T47D (cell line): ENCODE measurements around the gene GPR17.

Experiments used
- DNase-seq, 2 experiments: peaks; one replicate each; pipeline versions ENCODE4 v3.0.0 to v3.0.0-alpha.2; 2011 to 2012; ENCODE audit warnings: low read depth in 1 of 2, low spot score in 1 of 2
- JUND ChIP-seq: IDR thresholded peaks from 2 replicates; pipeline ENCODE4 v1.6.1; 2012; ENCODE audit warnings: low read depth
- in situ Hi-C: cut with HindIII; loops from 2 replicates; pipeline ENCODE4 v1.10.0; 2016; ENCODE audit warnings: low sequenced_read_pairs, low pct_unique_long_range_greater_than_20kb

The GPR17 gene

GRCh38 chr2:127619877-127620705 lies 25.9 kb upstream of the GPR17 start:
- DNase-seq, result no peak

GRCh38 chr2:127620866-127621265 lies 25.1 kb upstream of the GPR17 start:
- in situ Hi-C loops, result no loop called here
- DNase-seq, result no peak
- no peak for TF ChIP-seq JUND

More at GRCh38 chr2:127619877-127620705, 25.9 kb upstream of the GPR17 start:
- in situ Hi-C loops, result no loop called here
- no peak for TF ChIP-seq JUND

DNA sequence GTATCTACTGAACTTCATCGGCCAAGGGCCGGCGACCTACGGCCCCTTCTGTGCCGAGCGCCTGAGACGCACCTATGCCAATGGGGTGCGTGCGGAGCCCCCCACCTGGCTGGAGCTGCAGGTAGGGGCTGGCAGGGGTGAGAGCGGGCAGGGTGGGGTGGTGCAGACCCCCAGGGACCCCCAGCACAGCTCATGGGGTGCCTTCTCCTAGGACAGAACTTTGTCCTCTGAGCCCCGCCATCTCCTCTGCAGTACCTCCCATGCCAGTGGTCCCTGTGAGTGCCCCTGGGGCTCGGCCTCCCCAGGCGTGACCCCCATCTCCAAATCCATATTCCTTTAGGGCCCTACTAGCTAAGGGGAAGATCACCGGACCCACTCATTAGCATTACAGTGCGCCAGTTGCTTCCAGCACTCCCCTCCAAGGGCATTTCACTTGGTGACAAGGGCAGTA lies 23.9 kb upstream of the GPR17 start:
- no peak for DNase-seq
- no peak for TF ChIP-seq JUND
- in situ Hi-C loops, result no loop called here

DNA sequence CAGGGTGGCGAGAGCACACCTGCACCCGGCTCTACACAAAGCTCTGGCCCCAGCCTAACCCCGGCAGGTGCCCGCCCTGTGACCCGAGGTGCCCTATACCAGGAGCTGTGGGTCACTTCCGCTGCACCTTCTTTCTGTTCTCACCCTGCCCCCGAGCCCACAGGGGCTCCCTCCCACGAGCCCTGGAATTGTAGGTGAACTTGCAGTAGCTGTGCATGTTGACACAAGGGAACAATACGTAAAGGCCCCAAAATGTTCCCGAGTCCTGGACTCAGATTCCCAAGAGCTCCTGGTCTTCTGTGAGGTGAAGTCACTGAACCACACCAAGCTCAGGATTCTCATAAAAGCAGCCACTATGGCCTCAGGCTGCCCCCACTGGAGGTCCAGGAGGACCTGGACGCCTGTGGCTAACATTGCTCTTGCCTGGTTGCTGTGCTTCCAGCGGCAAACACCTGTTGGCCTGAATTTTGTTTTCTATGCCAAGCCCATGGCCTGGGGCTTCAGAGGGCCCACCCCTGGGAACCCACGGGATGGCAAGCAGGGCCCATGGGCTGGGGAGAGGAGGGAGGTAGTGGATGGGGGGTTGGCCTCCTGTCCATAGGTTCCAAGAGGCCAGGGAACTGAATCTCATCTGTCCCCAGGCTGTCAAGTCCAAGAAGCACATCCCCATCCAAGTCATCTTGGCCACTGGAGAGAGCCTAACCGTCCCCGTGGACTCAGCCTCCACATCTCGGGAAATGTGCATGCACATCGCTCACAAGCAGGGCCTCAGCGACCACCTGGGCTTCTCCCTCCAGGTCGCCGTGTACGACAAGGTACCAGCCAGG lies 23.2 kb upstream of the GPR17 start:
- no peak for DNase-seq
- TF ChIP-seq JUND, result no peak
- in situ Hi-C loops, result no loop called here

DNA sequence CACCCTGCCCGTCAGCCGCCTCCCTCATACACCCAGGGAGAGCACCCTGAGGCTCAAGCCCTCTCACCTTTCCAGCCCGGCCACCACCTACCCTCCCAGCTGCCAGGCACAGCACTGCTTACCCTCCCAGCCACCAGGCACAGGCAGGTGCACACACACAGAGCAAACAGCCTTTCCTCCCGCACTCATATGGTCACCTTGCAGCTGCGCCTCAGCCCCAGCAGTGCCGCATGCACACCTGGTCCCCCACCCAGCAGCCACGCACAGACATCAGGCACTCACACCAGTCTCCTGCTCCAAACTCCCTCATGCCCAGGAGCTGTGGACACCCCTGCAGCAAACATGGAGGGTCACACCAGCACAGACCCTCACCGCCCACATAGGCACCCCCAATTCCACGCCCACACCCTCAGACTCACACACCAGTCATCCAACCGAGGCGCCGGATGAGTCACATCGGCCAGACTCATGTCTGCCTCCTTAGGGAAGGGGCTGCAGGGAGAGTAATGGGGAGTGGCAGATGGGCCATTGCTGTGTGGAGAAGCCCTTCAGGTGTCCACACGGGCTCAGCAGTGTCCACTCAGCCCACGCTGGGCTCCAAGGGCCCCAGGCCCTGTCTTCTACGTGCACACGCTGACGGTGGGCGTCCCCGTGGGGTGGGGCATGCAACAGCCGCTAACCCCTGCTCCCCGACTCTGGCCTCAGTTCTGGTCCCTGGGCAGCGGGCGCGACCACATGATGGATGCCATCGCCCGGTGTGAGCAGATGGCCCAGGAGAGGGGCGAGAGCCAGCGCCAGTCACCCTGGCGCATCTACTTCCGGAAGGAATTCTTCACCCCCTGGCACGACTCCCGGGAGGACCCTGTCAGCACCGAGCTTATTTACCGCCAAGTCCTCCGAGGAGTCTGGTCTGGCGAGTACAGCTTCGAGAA lies 22.3 kb upstream of the GPR17 start:
- in situ Hi-C loops, result no loop called here
- no peak for DNase-seq
- TF ChIP-seq JUND, result no peak

DNA sequence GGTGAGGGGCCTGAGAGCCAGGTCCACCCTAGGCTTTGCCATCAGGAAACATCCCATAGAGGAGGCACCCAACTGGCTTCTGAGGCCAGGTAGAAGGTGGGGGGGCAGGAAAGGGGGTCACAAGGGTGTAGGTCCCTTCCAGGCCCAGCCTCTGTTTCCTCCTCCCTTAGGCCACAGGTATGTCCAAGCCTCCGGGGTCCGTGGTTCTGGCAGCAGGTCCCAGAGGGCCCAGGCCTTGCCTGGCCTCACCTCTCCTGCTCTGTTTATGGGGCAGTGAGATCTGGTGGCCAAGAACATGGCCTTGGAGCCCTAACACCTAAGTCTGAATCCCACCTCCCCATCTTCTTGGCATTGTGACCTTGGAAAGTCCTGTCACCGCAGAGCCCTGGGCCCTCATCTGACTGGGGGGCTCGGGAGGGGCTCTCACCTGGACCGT lies 21.6 kb upstream of the GPR17 start:
- no peak for DNase-seq
- in situ Hi-C loops, result no loop called here
- TF ChIP-seq JUND, result no peak

GRCh38 chr2:127624756-127625571 lies 21.0 kb upstream of the GPR17 start:
- no peak for DNase-seq
- in situ Hi-C loops, result no loop called here
- no peak for TF ChIP-seq JUND

DNA sequence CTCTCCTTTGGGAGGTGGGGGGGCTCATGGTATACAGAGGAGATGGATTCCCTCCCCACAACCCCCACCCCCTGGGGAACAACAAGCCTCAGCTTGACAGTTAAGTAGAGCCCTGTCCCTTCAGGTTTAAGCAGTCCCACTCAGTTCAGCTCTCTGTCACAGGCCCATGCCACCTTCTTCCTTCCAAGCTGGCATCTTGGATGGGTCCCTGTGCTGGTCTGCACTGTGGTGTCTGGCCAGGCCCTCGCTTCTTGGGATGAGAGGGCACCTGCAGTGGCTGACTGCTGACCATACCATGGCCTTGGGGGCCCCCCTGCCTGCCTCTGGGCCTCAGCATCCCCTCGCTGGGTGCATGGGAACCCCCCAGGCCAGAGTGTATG lies 20.4 kb upstream of the GPR17 start:
- TF ChIP-seq JUND, result no peak
- in situ Hi-C loops, result no loop called here
- no peak for DNase-seq

DNA sequence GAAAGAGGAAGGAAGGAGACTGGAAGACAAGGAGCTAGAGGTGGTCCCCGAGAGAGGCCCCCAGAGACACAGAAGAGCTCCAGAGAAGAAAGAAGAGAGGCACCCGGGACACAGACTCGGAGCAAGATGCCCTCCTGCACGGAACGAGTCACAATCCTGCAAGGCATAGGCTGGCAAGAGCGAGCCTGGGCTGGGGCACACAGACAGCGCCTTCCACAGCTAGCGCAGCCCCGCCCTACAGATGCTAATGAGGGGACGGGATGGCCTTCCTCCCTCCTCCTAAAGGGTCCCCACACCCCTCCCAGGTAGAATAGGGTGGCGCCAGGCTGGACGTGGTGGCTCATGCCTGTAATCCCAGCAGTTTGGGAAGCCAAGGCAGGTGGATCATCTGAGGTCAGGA lies 19.8 kb upstream of the GPR17 start:
- no peak for TF ChIP-seq JUND
- in situ Hi-C loops, result no loop called here
- no peak for DNase-seq

GRCh38 chr2:127626917-127627739 lies 18.8 kb upstream of the GPR17 start:
- no peak for TF ChIP-seq JUND
- in situ Hi-C loops, result no loop called here
- DNase-seq, result no peak
